WERI-Rb-1 (cell line): ENCODE results near the gene PTH1R.

Experiments
- DNase-seq: peaks from one replicate; pipeline ENCODE4 v3.0.0-alpha.2; 2020
- H3K27ac ChIP-seq: fragments of 250-450 bp; sonication (Bioruptor Pico); 2 replicates; pipeline ENCODE4 v1.5.1; 2020; ENCODE audit warnings: mild to moderate bottlenecking, moderate library complexity
- H3K27me3 ChIP-seq: fragments of 250-450 bp; sonication (Bioruptor Pico); 2 replicates; pipeline ENCODE4 v1.5.1; 2021; ENCODE audit warnings: mild to moderate bottlenecking, low read depth, moderate library complexity; ENCODE audit not compliant: insufficient read depth, severe bottlenecking
- H3K36me3 ChIP-seq: fragments of 250-450 bp; sonication (Bioruptor Pico); 2 replicates; pipeline ENCODE4 v1.5.1; 2020; ENCODE audit warnings: mild to moderate bottlenecking, moderate library complexity
- H3K4me3 ChIP-seq: 2 replicates; pipeline ENCODE4 v1.5.1; 2011; ENCODE audit warnings: low read depth, mild to moderate bottlenecking, control low read depth, low read length
- H3K9me3 ChIP-seq: fragments of 250-450 bp; sonication (Bioruptor Pico); 2 replicates; pipeline ENCODE4 v1.5.1; 2021; ENCODE audit warnings: mild to moderate bottlenecking, moderate library complexity; ENCODE audit not compliant: severe bottlenecking
- TF ChIP-seq, protein P1 (sequence below): IDR thresholded peaks from 2 replicates; pipeline ENCODE4 v1.5.1; 2011; ENCODE audit warnings: low read depth, mild to moderate bottlenecking, control low read depth, inconsistent platforms, low read length

The PTH1R gene

DNA sequence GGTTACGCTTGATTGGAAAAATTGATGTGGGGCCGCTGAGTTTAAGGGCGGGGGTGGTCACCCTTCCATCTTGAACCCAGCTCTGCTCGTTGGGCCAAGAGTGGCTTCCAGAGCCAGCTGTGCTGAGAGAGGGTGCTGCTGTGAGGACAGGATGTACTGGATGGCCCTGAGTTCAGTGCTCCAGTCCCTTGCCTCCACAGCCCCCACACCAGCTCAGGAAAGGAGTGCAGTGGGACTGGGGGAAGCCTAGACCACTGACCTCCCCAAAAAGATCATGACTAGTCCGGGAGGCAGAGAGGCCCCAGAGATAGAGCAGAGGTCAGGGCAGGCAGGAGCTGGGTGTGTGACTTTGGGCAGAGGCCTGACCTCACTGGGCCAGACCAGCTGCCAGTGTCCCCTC is 4.0 kb upstream of the PTH1R start:
- H3K36me3 ChIP-seq = no peaks in the 10 kb centered on the region
- H3K27ac ChIP-seq = no peak overlapping the region
- no peak overlapping the region for H3K4me3 ChIP-seq
- no peaks in the 10 kb centered on the region for H3K27me3 ChIP-seq
- DNase-seq = no peak
- no peaks in the 10 kb centered on the region for H3K9me3 ChIP-seq
- TF ChIP-seq, protein P1, sequence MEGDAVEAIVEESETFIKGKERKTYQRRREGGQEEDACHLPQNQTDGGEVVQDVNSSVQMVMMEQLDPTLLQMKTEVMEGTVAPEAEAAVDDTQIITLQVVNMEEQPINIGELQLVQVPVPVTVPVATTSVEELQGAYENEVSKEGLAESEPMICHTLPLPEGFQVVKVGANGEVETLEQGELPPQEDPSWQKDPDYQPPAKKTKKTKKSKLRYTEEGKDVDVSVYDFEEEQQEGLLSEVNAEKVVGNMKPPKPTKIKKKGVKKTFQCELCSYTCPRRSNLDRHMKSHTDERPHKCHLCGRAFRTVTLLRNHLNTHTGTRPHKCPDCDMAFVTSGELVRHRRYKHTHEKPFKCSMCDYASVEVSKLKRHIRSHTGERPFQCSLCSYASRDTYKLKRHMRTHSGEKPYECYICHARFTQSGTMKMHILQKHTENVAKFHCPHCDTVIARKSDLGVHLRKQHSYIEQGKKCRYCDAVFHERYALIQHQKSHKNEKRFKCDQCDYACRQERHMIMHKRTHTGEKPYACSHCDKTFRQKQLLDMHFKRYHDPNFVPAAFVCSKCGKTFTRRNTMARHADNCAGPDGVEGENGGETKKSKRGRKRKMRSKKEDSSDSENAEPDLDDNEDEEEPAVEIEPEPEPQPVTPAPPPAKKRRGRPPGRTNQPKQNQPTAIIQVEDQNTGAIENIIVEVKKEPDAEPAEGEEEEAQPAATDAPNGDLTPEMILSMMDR = no peak

GRCh38 chr3:46874430-46874829 is 3.1 kb upstream of the PTH1R start:
- no peaks in the 10 kb centered on the region for H3K27me3 ChIP-seq
- H3K27ac ChIP-seq = no peak overlapping the region
- DNase-seq = no peak
- H3K9me3 ChIP-seq = no peaks in the 10 kb centered on the region
- TF ChIP-seq, protein P1 = no peak
- H3K4me3 ChIP-seq = no peak overlapping the region
- no peaks in the 10 kb centered on the region for H3K36me3 ChIP-seq

DNA sequence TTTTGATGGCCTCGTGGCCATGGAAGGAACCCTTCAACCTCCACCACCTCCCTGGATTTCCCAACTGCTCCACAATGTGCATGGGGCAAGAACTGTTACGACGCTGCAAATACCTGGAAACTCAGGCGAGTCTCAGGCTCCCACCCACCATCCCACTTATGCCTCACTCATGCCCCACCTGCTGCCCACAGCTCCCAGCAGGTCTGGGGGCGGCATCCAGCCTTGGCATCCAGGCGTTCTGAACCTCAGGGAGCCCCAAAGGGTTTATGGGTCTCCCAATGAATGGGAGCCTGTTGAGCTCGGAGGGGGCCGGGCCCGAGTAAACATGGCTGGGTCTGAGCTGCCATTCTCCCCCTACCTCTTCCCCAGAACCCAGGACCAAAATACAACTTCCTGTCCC is 2.0 kb upstream of the PTH1R start:
- H3K4me3 ChIP-seq = no peak overlapping the region
- no peaks in the 10 kb centered on the region for H3K9me3 ChIP-seq
- H3K27ac ChIP-seq = no peak overlapping the region
- no peak for DNase-seq
- no peaks in the 10 kb centered on the region for H3K27me3 ChIP-seq
- H3K36me3 ChIP-seq = no peaks in the 10 kb centered on the region
- TF ChIP-seq, protein P1 = no peak

- no peaks in the 10 kb centered on the region for H3K27me3 ChIP-seq
- no peaks in the 10 kb centered on the region for H3K36me3 ChIP-seq
- TF ChIP-seq, protein P1 = no peak
- H3K27ac ChIP-seq = no peak overlapping the region
- no peaks in the 10 kb centered on the region for H3K9me3 ChIP-seq
- no peak overlapping the region for H3K4me3 ChIP-seq
- DNase-seq = no peak
These were observed 914 bp upstream of the PTH1R start for GRCh38 chr3:46876313-46877300.

DNA sequence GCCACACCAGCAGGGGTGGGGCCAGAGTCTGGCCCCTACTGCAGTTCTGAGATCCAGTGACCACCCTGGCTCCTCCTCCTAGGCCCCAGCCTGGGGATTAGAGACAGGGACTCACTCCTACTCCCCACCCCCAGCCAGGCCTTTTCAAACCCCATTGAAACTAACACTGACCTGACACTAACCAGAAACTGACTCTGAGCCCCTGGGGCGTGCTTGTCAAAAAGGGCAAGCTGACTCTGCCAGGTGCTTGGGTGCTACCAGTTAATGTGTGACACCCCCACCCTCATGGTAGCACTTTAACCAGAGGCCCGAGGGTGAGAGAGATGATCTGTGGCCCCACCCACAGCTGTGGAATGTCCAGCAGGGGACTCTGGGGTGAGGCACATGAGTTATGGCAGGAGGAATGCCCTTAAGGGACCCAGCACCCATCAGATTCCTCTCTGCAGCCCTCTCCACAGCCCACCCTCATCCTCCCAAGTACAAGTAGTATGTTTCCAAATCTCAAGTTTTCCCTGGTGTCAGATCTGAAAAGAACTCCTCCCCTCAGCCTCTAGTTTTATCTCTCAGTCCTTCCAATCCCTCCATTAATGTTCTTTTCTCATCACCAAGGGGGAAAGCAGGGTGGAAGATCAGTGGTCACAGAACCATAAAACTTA is 1.4 kb downstream of the PTH1R start:
- Histone ChIP-seq H3K36me3 (no peaks in the 10 kb centered on the region), H3K9me3 (no peaks in the 10 kb centered on the region), H3K27me3 (peaks cover 9% of the 10 kb centered on the region), H3K27ac (no peak overlapping the region), H3K4me3 (no peak overlapping the region)
- TF ChIP-seq, protein P1 = 0 out of 2 replicates have a peak, but pooled peaks have one; percentile 6
- peak; percentile 73 for DNase-seq
